Natural killer cell (primary cell): ENCODE results near the gene STXBP6. TPM values are rescaled to one million over a fixed set of nuclear protein-coding genes. Genes with fewer than 3 reads are reported as not detected.

Experiments used
- ATAC-seq, 3 donors: fragments of 150-1000 bp in 2 of 3; fragments of 200-7000 bp in 1 of 3; cut with Tn5 transposase; 1 replicate in 1 of 3; 2 replicates in 2 of 3; pipeline ENCODE4 v1.10.0; 2021; ENCODE audit warnings: mild to moderate bottlenecking in 2 of 3, moderate library complexity in 2 of 3
- DNase-seq, 2 donors: peaks; one replicate each; pipeline versions ENCODE4 v3.0.0 to v3.0.0-alpha.2; 2013 to 2021; ENCODE audit warnings: mixed read lengths in 1 of 2
- H3K27ac ChIP-seq: one replicate; pipeline ENCODE4 v1.5.1; 2013; ENCODE audit warnings: mild to moderate bottlenecking, low read length
- H3K27me3 ChIP-seq: one replicate; pipeline ENCODE4 v1.6.1; 2013; ENCODE audit warnings: low read length; ENCODE audit not compliant: control insufficient read depth, insufficient read depth
- H3K36me3 ChIP-seq: one replicate; pipeline ENCODE4 v1.6.1; 2013; ENCODE audit warnings: low read length; ENCODE audit not compliant: control insufficient read depth, insufficient read depth
- H3K4me1 ChIP-seq: one replicate; pipeline ENCODE4 v1.6.1; 2013; ENCODE audit warnings: low read length; ENCODE audit not compliant: control insufficient read depth, insufficient read depth
- H3K4me3 ChIP-seq: one replicate; pipeline ENCODE4 v1.5.1; 2013; ENCODE audit warnings: low read length
- H3K9me3 ChIP-seq: one replicate; pipeline ENCODE4 v1.6.1; 2013; ENCODE audit warnings: low read length; ENCODE audit not compliant: control insufficient read depth, insufficient read depth
- H3K27ac Mint-ChIP-seq, 2 donors: one replicate each; pipeline ENCODE4 v1.8.0; 2022; ENCODE audit warnings: mild to moderate bottlenecking in 2 of 2, mixed read lengths in 2 of 2, moderate library complexity in 1 of 2
- H3K27me3 Mint-ChIP-seq, 2 donors: one replicate each; pipeline ENCODE4 v1.8.0; 2022; ENCODE audit warnings: low read depth in 2 of 2, mixed read lengths in 2 of 2
- H3K36me3 Mint-ChIP-seq: one replicate; pipeline ENCODE4 v1.8.0; 2022; ENCODE audit warnings: mixed read lengths
- H3K4me1 Mint-ChIP-seq, 2 donors: one replicate each; pipeline ENCODE4 v1.8.0; 2022; ENCODE audit warnings: mixed read lengths in 2 of 2
- H3K4me3 Mint-ChIP-seq: one replicate; pipeline ENCODE4 v1.8.0; 2022; ENCODE audit warnings: mild to moderate bottlenecking, moderate library complexity, mixed read lengths
- H3K9me3 Mint-ChIP-seq, 2 donors: one replicate each; pipeline ENCODE4 v1.8.0; 2022; ENCODE audit warnings: mixed read lengths in 2 of 2
- WGBS: methylation state at CpG from one replicate; pipeline ENCODE4 v1.1.7; 2013; ENCODE audit warnings: missing lambda C conversion rate; ENCODE audit not compliant: insufficient coverage; 5-methylcytosine and 5-hydroxymethylcytosine counted together
- intact Hi-C: fragments of 100-400 bp; cut with micrococcal nuclease; formaldehyde crosslinking; loops from one replicate; pipeline ENCODE4 v1.14.2; 2022
- total RNA-seq, 4 donors: library from RNA; stranded (reverse); fragments of 120-200 nt in 1 of 4; gene quantifications; one replicate each; pipeline versions ENCODE4 v1.2.3 to v1.2.4, GENCODE V29; 2013 to 2022
- TF ChIP-seq, protein P1 (sequence below): fragments of 200-600 bp; IDR thresholded peaks from one replicate; pipeline ENCODE4 v1.8.0; 2022; ENCODE audit warnings: antibody characterized with exemption

The STXBP6 gene
- total RNA-seq, 3 donors from 2014 or later (not counting 1 experiment from before 2014, with no cell fraction given) = 0.20 TPM; not detected in 2

DNA sequence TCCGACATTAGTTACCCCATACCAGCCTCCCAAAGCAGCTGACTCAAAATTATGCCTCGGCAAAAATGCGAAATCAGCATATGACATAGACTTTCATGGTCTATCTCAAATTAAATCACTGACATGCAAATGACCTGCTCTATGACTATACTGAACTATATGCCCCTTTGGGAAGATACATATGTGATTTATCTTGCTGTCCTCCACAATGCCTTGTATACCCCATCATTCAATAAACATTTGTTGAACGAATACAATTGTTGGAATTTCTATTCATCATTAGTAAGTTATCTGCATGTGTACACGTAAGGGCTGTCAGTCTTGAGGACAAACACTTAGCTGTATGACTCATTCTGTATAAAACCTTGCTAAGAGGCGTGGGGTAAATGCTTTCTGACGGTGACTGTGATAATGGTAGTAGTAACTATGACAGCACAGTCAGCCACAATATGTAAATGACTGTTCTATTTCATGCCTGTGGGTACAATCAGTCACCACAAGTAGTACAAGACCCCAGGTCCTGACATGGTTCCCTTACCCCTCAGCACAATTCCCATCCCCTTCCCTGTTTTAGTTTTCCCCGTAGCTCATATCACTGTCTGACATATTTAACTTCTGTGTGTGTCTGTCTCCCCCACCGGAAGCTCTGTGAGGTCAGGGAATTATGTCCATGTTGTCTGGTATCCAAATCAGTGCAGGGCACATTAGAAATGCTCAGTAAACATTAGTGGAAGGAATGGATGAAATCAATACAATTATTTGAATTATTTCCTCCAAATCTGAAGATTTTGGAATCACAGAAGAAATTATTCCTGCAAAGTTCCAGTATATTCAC lies 42.8 kb downstream of the STXBP6 start:
- no peak for DNase-seq
- Mint-ChIP-seq H3K4me1 (no peaks in the 10 kb centered on the region), H3K27ac (no peak overlapping the region), H3K36me3 (no peaks in the 10 kb centered on the region), H3K4me3 (no peak overlapping the region), H3K27me3 (peaks cover 17 to 28% of the 10 kb centered on the region in 2 donors), H3K9me3 (no peaks in the 10 kb centered on the region)
- Histone ChIP-seq H3K4me1 (no peaks in the 10 kb centered on the region), H3K27ac (no peak overlapping the region), H3K4me3 (no peak overlapping the region), H3K36me3 (no peaks in the 10 kb centered on the region), H3K27me3 (peaks cover 3% of the 10 kb centered on the region), H3K9me3 (no peaks in the 10 kb centered on the region)
- intact Hi-C loops = no loop called here
- no peak for ATAC-seq
- 81% methylated on average over 7 of the region's 9 CpGs for whole genome bisulfite sequencing
- TF ChIP-seq, protein P1, sequence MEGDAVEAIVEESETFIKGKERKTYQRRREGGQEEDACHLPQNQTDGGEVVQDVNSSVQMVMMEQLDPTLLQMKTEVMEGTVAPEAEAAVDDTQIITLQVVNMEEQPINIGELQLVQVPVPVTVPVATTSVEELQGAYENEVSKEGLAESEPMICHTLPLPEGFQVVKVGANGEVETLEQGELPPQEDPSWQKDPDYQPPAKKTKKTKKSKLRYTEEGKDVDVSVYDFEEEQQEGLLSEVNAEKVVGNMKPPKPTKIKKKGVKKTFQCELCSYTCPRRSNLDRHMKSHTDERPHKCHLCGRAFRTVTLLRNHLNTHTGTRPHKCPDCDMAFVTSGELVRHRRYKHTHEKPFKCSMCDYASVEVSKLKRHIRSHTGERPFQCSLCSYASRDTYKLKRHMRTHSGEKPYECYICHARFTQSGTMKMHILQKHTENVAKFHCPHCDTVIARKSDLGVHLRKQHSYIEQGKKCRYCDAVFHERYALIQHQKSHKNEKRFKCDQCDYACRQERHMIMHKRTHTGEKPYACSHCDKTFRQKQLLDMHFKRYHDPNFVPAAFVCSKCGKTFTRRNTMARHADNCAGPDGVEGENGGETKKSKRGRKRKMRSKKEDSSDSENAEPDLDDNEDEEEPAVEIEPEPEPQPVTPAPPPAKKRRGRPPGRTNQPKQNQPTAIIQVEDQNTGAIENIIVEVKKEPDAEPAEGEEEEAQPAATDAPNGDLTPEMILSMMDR = no peak

DNA sequence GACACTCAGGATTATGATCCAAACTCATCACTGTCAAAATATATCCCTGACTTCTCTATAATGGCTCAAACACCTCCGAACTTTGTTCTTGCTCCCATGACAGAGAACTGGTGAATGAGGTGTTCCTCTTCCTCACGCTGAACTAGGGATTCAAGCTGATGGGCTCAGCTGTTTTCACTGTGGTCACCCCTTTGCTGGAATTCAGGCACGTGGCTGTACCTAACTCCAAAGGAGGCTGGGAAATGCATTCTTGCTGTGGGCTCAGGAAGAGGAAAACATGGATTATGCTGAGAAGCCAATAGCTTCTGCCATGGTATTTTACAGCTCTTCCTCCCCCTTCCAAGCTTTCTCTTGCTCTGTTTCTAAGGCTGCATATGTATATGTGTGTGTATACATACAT lies 43.9 kb downstream of the STXBP6 start:
- DNase-seq (no peak), ATAC-seq (no peak)
- TF ChIP-seq, protein P1 = no peak
- H3K36me3 ChIP-seq = no peaks in the 10 kb centered on the region
- no peaks in the 10 kb centered on the region for H3K9me3 ChIP-seq
- Mint-ChIP-seq H3K27ac (no peak overlapping the region), H3K4me1 (no peaks in the 10 kb centered on the region), H3K27me3 (peaks cover 17 to 28% of the 10 kb centered on the region in 2 donors), H3K9me3 (no peaks in the 10 kb centered on the region), H3K4me3 (no peak overlapping the region), H3K36me3 (no peaks in the 10 kb centered on the region)
- peaks cover 3% of the 10 kb centered on the region for H3K27me3 ChIP-seq
- 83% methylated on average over 3 of the region's 3 CpGs for whole genome bisulfite sequencing
- H3K27ac ChIP-seq = no peak overlapping the region
- intact Hi-C loops = no loop called here
- no peaks in the 10 kb centered on the region for H3K4me1 ChIP-seq
- H3K4me3 ChIP-seq = no peak overlapping the region

DNA sequence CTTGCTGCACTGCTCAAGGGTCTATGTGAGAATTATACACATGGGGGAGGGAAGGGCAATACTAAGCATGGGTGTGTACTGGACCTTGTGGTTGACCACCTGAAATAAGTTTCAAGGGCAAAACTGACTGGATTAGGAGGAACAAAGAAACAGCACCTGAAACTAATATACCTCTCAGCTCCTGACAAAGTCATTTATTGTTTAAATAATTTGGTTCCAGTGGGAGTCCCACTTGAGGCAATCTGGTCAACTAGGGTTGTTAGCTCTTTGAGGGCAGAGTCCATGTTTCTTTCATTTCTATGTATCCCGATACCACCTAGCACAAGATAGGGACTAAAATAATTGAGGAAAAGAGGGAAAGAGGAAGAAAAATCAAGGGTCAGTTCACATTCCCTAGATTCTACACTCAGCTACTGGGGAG lies 45.5 kb downstream of the STXBP6 start:
- Mint-ChIP-seq H3K4me1 (no peaks in the 10 kb centered on the region), H3K9me3 (no peaks in the 10 kb centered on the region), H3K27ac (no peak overlapping the region), H3K4me3 (no peak overlapping the region), H3K36me3 (no peaks in the 10 kb centered on the region), H3K27me3 (peaks cover 7 to 12% of the 10 kb centered on the region in 2 donors)
- H3K36me3 ChIP-seq = no peaks in the 10 kb centered on the region
- intact Hi-C loops = no loop called here
- DNase-seq = no peak
- no peaks in the 10 kb centered on the region for H3K4me1 ChIP-seq
- H3K27me3 ChIP-seq = peaks cover 3% of the 10 kb centered on the region
- no peak for ATAC-seq
- H3K9me3 ChIP-seq = no peaks in the 10 kb centered on the region
- no peak overlapping the region for H3K4me3 ChIP-seq
- no peak overlapping the region for H3K27ac ChIP-seq
- WGBS = no CpG with 5 or more reads among the region's 1 CpG
- TF ChIP-seq, protein P1 = no peak
